ENCODE results near the gene ID3.

Gene ID3

DNA sequence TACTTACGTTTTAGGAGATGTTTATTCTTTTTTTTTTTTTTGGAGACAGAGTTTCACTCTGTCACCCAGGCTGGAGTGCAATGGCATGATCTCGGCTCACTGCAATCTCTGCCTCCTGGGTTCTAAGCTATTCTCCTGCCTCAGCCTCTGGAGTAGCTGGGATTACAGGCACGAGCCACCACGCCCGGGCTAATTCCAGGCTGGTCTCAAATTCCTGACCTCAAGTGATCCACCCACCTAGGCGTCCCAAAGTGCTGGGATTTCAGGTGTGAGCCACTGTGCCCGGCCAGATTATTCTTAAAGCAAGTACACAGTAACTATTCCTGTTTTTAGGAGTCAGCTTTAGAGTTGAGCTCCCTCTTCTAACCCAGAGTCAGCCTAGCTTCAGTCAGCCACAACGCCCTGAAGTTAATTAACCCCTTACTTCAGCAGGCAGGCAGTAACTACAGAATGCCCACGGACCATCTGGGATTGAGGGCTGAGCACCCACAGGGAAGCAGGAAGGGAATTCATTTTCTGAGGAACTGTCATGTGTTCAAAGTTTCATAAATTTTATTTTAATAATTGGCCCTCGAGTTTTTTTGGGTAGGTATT, 5.3 kb upstream of the ID3 start:
- peak; percentile 50 for FAIRE-seq

DNA sequence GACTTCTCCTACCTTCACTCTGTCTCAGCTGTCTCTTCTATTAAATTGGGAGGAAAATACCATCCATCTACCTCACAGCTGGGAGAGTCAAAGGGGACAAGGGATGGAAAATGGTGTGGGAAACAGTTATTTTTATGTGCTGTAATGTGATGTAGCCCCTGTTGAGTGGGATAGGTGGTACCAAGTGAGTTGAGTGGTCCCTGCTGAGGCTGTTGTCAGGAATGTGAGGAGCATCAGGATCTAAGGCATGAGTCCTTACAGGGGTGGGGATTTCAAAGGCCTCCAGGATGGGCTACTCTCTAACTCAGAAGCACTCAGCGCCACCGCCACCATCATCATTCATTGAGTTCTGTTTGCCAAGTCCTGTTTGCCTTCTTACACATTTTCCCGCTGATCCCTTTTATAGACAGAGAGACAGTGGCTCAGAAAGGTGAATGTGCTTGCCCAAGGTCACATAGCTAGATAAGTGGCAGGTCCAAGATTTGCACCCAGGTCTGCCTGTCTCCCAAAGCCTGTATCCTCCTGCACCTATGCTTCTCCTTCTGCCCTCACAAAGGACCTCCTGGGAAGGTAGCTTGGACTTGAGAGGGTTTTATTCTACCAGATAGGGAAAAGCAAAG, 4.6 kb upstream of the ID3 start:
- FAIRE-seq = no peak

DNA sequence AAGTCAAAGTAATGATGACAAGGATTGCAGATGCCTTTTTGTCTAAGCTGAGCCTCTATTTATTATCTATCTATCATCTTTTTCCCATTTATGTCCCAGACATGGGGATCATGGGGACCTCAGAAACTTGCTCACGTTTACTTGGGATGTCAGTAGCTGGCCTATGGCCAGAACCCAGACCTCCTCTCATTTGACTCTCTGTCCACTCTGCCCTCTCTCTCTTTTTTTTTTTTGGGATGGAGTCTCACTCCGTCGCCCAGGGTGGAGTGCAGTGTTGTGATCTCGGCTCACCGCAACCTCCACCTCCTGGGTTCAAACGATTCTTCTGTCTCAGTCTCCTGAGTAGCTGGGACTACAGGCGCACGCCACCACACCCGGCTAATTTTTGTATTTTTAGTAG, 3.7 kb upstream of the ID3 start:
- FAIRE-seq = no peak

DNA sequence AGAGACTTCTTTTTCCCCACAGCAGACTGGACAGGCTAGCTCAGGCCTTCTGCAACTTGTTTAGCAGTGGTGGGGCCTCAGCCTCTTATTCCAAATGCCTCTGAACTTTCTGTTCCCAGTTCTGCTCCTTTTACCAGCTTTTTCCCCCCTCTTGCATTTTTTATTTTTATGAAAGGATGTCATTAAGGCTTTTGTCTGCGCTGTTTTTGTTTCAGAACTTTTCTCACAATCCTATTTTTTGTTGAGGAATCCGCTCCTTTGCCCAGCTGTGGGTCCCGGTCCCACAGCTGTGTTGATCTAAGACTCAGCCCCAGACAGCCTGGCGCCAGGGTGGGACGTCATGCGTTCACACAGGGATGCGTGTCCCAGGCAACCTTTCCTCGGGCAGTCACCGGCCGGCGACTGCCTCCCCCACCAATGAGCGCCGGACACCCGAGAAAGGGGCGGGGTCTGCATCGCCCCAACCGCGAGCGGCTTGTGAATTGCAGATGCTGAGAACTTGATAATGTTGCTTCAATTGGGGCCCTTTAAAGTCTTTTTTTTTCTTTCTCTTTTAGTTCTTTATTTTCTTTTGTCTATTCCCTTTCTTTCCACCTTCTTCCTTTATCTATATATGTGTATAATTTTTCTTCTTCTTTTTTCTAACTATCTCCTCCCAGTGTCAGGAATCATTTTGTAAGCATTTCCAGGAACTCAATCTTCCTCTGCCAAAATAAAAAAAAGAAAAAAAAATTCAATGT, 3.0 kb upstream of the ID3 start:
- FAIRE-seq = peak; percentile 98

DNA sequence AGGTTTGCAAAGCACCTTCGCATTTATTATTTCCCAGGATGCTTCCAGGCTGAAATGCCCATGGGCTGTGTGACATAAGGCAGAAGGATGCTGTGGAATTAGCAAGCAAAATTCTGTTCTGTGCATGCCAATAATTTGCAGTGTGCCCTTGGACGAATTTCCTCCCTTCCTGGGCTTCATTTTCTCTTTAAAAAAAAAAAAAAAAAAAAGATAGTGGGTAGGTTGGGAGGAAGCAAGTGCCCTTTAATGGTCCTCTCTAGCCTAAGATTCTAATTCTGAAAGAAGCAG, 2.5 kb upstream of the ID3 start:
- no peak for FAIRE-seq

DNA sequence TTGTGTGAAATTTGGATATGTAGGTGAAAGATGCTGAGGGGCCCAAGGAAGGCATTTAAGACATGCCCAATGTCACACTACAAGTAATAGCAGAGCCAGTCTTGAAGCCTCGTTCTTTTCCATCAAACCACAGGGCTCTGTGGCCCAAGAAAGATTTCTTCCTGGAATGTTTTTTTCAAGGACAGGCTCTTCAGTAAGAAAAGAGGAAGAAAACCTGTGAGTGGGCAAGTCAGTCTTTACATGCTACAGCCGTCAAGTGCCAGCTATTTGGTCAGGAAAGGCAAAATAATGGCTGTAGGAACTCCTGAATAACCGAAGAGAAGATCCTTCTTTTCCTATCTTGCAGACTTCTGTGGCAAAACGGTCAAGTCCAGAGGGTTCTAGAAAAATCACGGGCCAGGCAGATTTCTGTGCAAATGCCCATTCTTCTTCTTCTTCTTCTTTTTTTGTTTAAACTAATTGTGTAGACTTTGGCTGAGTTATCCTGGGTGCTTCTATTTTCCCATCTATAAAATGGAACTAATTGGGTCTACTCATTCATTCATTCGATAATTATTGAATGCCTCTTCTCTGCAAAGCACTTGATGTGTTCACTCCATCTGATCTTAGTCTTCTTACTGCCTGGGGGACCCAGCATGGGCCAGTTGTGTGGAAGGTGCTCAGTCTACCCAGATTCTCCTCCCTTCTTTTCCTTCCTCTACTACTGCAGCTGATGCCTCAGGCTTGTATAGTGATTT, 1.9 kb upstream of the ID3 start:
- FAIRE-seq = no peak

DNA sequence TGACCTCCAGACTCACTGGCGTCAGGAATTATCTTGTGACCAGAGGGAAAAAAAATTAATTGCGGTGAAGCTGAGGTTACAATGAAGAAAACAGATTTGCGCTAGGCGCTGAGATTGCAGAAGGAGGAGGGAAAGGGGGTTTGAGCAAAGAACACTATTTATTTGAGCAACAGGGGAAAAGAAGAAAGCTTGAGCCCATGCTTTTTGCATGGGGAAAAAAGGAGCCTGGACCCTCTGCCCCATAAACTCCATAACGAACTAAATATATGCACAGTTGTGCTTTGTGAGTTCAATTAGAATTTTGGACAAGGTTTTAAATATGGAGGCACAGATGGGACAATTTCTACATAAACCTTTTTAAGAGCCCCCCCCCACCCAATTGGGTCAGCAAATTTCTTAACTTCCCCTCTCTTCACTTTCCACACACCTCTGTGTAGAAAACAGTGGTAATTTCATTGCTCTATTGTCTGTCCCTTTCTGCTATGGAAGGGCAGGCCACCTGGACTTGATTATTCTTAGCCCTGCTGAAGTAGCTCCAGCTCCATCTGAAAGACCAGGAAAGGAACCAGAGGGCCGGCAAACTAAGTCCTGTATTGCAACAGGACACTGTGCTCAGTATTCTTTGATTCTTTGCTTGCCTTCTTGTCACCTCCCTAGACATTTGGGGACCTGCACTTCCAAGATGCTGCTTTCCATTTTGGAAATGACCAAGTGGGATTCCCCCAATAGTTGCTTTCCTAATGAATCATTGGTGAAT, 862 bp upstream of the ID3 start:
- no peak for FAIRE-seq

DNA sequence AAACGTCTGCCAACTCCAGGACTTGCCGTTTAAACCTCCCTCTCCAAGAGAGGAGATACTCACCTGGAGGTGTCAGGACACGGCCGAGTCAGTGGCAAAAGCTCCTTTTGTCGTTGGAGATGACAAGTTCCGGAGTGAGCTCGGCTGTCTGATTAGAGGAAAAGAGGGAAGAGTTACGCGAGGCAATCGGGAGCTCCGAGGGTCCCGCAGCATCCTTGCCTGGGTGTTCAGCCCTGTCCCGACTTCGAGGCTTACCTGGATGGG, 497 bp downstream of the ID3 start:
- no peak for FAIRE-seq

DNA sequence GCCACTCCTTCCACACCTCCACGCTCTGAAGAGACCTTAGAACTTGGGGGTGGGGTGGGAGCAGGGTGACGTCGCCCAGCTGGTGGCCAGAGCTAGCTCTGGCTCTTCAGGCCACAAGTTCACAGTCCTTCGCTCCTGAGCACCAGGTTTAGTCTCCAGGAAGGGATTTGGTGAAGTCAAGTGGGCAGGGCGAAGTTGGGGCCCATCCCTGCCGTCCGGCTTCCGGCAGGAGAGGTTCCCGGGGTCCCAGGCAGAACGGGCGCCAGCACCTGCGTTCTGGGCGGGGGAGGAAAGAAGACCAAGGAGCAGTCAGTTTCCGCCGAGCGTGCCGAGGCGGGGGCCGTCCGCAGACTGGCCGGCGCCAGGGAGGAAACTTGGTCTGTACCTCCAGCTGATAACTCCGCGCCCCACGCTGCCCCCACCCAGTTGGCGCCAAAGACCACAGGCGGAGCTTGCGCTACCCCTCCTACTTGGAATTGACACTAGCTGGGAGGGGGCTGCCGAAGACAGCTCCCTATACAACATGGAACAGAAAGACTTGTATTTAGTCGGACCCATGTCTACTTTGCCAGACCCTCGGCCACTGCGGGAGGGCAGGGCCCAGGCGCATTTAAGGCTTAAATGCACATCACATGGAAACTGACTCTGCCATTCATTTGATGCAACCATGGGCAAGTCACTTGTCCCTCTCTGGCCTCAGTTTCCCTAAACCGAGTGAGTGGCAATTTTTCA, 995 bp downstream of the ID3 start:
- no peak for FAIRE-seq

DNA sequence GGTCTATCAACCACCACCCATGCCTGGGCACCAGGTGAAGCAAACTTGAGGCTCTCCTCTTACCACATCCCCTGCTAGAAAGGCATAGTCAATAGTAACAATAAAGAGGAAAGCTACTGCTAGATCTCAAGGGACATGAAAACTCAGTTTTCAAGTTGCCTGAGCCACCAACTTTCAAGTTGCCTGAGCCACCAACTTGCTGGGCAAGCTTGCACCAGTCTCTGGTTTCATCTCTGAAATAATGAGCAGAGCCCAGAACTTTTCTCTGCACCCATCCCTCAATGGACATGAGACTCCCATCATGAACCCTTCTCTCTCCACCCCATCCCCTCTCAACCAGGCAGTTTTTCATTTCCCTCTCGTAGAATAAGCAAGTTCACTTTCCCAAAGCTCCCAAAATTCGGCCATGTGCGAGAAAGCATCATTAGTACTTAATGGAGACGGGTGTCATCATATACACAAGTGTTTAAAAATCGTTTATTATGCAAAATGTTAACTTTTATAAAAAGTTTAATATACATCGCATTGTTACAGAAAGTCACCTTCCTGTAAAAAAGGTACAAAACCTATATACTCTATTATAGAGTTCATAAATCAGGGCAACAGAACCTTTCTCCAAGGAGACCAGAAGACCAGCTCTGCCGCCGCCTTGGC, 1.7 kb downstream of the ID3 start:
- FAIRE-seq = no peak

DNA sequence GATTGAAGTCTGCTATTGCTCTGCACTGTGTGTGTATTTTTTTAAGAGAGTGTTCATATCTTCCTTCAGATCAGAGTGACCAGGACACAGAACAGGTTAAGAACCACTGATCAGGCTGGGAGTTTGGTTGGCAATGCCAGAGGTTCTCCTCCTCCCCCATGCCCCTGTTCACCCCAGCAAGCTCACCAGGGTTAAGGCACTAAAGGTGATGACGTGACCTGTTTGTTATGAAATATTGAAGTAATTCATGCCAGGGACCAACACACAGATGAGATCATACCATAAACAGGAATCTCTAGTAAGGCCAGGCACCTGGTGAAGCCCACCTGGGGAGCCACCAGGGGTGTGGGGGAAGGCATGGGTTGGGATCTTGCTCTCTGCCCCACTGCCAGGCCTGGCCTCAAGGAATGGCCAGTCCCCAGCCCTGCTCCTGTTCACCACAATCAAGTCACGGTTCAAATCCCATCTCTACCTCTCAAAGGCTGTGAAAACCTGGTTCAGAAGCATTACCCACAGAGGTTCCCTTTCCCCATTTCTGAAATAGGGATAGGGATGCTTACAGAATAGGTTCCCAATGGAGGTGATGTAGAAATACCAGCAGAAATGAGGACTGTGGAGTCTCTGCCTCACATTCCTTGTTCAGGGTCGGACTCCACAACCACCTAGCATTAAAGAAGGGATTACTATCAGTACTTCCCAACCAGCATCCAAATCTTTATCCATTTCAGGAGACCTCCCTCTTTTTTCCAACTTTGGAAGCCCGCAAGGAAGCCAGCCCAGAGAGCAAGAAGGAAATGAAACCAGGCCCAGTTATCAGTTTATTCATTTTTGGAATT, 2.4 kb downstream of the ID3 start:
- FAIRE-seq = no peak

DNA sequence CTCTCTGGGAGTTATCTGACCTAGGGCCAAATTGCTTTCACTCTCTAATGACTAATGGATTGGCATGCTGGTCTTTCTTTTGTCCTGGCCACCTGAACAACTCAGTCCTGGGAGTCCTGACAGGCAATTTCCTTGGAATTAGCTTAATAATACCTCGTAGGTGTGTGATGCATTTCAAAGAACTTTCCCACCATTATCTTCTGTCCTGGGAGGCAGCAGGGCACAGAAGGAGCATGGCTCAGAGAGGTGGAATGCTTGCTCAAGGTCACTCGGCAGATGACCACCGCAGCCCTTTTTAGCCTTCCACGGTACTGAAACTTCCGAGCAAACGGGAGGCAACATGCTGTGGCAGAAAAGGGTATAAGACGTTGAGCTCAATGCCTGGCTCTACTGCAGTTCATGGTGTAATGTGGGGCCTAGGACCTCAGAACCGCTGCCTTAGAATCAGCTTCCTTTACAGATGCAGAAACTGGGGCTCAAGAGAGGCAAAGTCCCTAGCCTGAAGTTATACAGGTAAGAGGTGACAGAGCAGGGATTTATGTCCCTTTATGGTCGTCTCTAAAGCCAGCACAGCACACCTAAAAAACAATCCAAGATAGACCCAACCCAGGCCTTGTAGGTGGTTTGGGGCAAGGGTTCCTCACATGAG, 3.2 kb downstream of the ID3 start:
- peak; percentile 99 for FAIRE-seq

DNA sequence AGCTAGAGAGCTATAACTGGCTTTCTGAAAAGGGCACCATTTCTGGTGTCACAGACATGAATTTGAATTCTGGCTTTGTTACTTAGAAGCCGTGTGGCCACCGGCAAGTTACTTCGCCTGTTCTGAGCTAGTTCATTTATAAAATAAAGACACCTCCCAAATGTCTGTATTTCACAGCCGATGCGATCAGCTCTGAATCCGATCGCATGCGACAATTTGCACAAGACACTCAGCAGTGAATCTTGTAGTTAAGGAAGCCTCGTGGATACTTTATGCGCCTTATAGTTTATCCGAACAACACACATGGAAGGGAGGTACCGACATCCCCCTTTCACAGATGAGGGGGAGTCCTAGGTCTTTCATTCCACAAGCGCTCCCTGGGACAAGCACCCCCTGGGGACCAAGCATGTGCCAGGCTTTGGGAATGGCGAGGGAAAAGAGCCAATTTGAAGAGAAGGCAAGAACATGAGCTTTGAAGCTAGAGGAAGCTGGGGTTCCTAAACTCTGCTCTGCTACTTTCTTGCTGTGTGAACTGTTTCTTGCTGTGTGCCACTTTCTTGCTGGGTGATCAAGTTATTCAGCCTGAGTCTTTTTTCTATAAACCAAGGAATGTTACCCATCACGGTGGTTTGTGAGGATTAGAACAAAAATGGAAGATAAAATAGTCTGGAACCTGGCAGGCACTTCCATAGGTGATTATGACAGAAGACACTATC, 3.9 kb downstream of the ID3 start:
- FAIRE-seq = no peak

DNA sequence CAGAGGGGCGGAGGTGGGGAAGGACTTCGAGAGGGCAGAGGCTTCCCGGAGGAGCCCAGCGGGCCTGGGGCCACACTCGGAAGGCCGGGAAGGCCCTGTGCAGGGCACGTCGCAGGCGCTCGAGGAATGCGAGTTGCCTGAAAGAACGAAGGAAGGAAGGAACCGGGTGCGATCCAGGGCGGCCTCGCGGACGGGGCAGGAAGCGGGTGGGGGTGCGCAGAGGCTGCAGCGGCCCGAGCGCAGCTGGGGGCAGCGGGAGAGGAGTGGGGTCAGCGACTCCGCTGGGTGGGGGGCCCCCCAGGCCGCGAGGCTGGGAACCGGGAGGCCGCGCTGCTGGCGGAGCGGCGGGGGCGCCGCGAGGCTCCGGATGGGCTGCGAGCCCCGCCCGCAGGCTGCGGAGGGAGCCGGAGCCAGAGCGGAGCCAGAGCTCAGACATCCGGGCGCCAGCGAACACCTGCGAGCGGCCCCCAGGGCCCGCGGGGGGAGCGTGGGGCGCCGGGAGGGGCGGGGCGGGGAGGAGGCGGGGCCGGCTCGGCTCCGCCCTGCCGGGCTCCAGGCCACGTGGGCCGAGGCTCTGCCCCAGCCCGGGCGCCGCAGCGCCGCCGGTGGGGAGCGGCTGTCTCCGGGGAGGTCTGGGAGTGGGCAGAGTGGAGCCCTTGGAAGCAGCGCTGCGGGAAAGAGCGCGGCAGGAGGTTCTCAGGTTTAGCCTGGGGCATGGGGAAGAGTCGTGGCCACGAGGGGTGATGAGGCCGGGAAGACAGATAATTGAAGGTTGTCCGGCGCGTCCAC, 4.6 kb downstream of the ID3 start:
- FAIRE-seq = peak; percentile 17

DNA sequence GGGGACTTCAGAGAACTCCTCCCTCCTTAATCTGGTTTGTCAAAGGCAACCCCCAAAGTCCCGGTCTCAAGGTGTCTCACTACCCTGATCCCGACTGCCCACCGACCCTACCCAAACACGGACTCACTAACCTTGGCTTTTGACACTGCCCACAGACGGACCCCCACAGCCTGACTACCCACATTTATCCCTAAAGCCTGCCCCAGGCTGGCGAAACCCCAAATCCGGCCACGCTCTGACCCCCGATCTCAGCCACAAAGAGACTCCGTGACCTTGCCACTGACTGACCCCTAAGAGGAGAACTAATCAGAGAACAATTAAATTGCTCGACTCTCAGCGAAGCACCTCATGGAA, 5.2 kb downstream of the ID3 start:
- no peak for FAIRE-seq

DNA sequence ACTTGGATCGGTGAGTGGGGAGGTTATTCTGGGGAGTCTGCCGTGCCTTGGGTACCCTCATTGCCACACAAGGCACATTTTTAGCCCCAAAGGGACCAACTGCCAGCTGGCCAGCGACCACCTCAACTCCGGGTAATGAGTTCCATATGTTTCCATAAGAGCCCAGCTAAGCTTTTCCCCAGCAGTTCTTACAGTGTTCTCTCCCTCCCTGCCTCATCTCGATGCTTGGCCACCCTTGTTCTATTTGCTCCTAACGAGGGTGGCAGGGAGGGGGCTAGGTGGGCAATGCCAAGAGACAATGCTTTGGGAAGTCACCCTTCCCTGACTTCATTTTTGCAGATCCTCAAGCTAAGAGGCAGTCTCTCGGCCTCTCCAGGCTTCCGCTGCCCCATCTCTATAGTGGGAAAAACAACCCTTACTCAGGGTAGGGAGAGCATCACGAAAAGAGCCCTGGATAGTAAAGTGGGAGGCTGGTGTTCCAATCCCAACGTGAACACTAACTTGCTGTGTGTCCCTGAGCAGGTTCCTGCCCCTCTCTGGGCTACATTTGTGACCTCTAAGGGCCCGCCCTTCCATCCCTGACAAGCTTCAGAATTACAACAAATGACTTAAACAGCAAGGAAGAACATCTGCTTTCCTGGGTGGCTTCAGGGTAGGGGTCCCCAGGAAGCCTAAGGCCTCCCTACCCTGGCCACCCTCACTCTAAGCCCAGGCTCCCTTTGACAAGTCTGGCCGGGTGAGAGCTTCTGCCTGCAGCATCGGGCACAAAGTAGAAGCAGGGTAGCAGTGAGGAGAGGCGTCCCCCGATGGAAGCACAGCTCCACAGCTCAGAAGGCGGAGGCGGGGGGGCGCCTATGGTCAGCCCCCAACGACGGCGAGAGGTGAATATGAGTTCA, 5.8 kb downstream of the ID3 start:
- FAIRE-seq = no peak

DNA sequence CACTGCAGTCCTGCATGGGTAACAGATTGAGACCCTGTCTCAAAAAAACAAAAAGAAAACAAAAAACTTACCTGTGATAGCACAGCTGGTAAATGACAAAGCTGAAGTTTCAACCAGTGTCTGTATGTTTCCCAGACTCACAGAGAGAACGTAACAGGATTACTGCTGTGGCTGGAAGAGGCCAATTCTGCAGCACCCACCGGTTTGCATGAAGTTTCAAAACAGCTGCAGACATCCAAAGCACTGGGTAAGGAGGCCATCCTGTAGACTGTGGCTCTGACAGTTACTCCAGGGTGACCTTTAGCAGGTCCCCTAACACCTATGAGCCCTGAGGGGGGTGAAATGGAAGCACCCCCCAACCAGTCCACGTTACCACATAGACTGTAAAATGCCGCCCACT, 7.5 kb downstream of the ID3 start:
- FAIRE-seq = no peak

DNA sequence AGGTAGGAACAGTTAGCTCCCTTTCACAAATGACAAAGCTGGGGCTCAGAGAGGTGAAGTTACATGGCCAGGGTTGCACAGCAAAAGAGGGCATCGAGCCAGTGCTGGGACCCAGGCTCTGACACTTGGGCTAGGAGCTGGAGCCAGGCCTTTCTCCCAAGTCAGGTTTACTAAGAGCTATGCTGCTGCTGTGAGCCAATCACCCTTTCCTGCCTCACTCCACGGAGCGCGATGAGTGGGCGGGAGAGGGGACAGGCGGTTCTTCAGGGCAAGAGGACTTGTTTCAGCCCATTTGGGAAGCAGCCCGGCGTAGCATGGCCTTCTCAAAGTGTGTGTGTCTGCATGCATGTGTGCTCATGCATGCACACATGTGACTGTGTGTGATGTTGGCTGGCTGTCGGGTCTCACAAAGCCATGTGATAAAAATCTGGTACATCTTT, 10.6 kb downstream of the ID3 start:
- FAIRE-seq = no peak

Measured in G401.6 (cell line).